HUES48 (cell line): ENCODE measurements around the gene HNRNPM.
"Not testable (repeated sequence)": the region's sequence is repeated elsewhere in the genome, so short reads cannot be mapped to it uniquely, and the experiment has no call there.

Experiments used
- H3K27ac ChIP-seq: one replicate; pipeline ENCODE4 v1.7.0; 2013; ENCODE audit warnings: low read depth, low read length, inconsistent platforms
- H3K27me3 ChIP-seq: 2 replicates; pipeline ENCODE4 v1.6.1; 2013; ENCODE audit warnings: mild to moderate bottlenecking, low read length; ENCODE audit not compliant: control insufficient read depth, insufficient read depth
- H3K36me3 ChIP-seq: 2 replicates; pipeline ENCODE4 v1.6.1; 2013; ENCODE audit warnings: low read length; ENCODE audit not compliant: control insufficient read depth, insufficient read depth
- H3K4me1 ChIP-seq: 2 replicates; pipeline ENCODE4 v1.6.1; 2013; ENCODE audit warnings: mild to moderate bottlenecking, low read length; ENCODE audit not compliant: control insufficient read depth, insufficient read depth
- H3K4me3 ChIP-seq: 2 replicates; pipeline ENCODE4 v1.5.1; 2013; ENCODE audit warnings: mild to moderate bottlenecking, low read depth, low read length
- H3K9ac ChIP-seq: 2 replicates; pipeline ENCODE4 v1.6.1; 2013; ENCODE audit warnings: mild to moderate bottlenecking, low read depth, low read length, moderate library complexity
- H3K9me3 ChIP-seq: 2 replicates; pipeline ENCODE4 v1.6.1; 2013; ENCODE audit warnings: low read length; ENCODE audit not compliant: control insufficient read depth, insufficient read depth

The HNRNPM gene

GRCh38 chr19:8513687-8514504 lies 69.1 kb downstream of the HNRNPM start, which contains the start of gene ZNF414:
TSS of gene ZNF414 (minus strand) at chr19:8514167. CDS start at chr19:8514046, 121 bp downstream.
- Histone ChIP-seq H3K27me3 (no peaks in the 10 kb centered on the region), H3K36me3 (no peaks in the 10 kb centered on the region), H3K9me3 (no peaks in the 10 kb centered on the region), H3K4me1 (no peaks in the 10 kb centered on the region), H3K27ac (peak within 1 kb of the TSS; percentile 98), H3K9ac (peak within 1 kb of the TSS; percentile 96), H3K4me3 (peak within 1 kb of the TSS; percentile 96)

GRCh38 chr19:8514505-8515009 lies 69.8 kb downstream of the HNRNPM start:
- not testable (repeated sequence) for H3K9me3 ChIP-seq, H3K4me1 ChIP-seq, H3K36me3 ChIP-seq, H3K27ac ChIP-seq, H3K27me3 ChIP-seq
- Histone ChIP-seq H3K9ac (peak overlapping the region; percentile 96), H3K4me3 (peak overlapping the region; percentile 96)

GRCh38 chr19:8515317-8515716 lies 70.5 kb downstream of the HNRNPM start:
- no peaks in the 10 kb centered on the region for H3K27me3 ChIP-seq
- no peak overlapping the region for H3K4me3 ChIP-seq
- H3K4me1 ChIP-seq: no peaks in the 10 kb centered on the region
- no peaks in the 10 kb centered on the region for H3K9me3 ChIP-seq
- H3K9ac ChIP-seq: no peak overlapping the region
- H3K27ac ChIP-seq: no peak overlapping the region
- H3K36me3 ChIP-seq: no peaks in the 10 kb centered on the region

GRCh38 chr19:8517551-8518442 lies 73.0 kb downstream of the HNRNPM start:
- Histone ChIP-seq H3K9ac (no peak overlapping the region), H3K27ac (no peak overlapping the region)

GRCh38 chr19:8518536-8518935 lies 73.8 kb downstream of the HNRNPM start:
- Histone ChIP-seq H3K4me1 (no peaks in the 10 kb centered on the region), H3K27me3 (no peaks in the 10 kb centered on the region), H3K9ac (no peak overlapping the region), H3K27ac (no peak overlapping the region), H3K4me3 (no peak overlapping the region), H3K36me3 (no peaks in the 10 kb centered on the region), H3K9me3 (no peaks in the 10 kb centered on the region)

More at GRCh38 chr19:8517551-8518442, 73.0 kb downstream of the HNRNPM start:
- no peaks in the 10 kb centered on the region for H3K27me3 ChIP-seq
- H3K4me1 ChIP-seq: no peaks in the 10 kb centered on the region
- H3K9me3 ChIP-seq: no peaks in the 10 kb centered on the region
- no peaks in the 10 kb centered on the region for H3K36me3 ChIP-seq
- no peak overlapping the region for H3K4me3 ChIP-seq

- Histone ChIP-seq H3K9ac (no peak overlapping the region), H3K4me3 (no peak overlapping the region), H3K36me3 (no peaks in the 10 kb centered on the region), H3K9me3 (no peaks in the 10 kb centered on the region), H3K27me3 (no peaks in the 10 kb centered on the region), H3K27ac (no peak overlapping the region), H3K4me1 (no peaks in the 10 kb centered on the region)
These were observed 74.6 kb downstream of the HNRNPM start for GRCh38 chr19:8519388-8519787.

- Histone ChIP-seq H3K4me1 (no peaks in the 10 kb centered on the region), H3K27me3 (no peaks in the 10 kb centered on the region), H3K27ac (peak overlapping the region; percentile 70), H3K9ac (no peak overlapping the region), H3K9me3 (no peaks in the 10 kb centered on the region), H3K4me3 (peak overlapping the region; percentile 37; the same call in 1 of the 2 replicates), H3K36me3 (no peaks in the 10 kb centered on the region)
These were observed 80.6 kb downstream of the HNRNPM start for GRCh38 chr19:8525401-8525684.

GRCh38 chr19:8526345-8527091 lies 81.7 kb downstream of the HNRNPM start:
- Histone ChIP-seq H3K4me1 (no peaks in the 10 kb centered on the region), H3K36me3 (no peaks in the 10 kb centered on the region), H3K27me3 (no peaks in the 10 kb centered on the region), H3K27ac (peak overlapping the region; percentile 91), H3K9me3 (no peaks in the 10 kb centered on the region), H3K4me3 (peak overlapping the region; percentile 94), H3K9ac (peak overlapping the region; percentile 84)

GRCh38 chr19:8528500-8528899 lies 83.7 kb downstream of the HNRNPM start:
- Histone ChIP-seq H3K27me3 (no peaks in the 10 kb centered on the region), H3K27ac (no peak overlapping the region), H3K4me1 (no peaks in the 10 kb centered on the region), H3K4me3 (no peak overlapping the region), H3K36me3 (no peaks in the 10 kb centered on the region), H3K9me3 (no peaks in the 10 kb centered on the region), H3K9ac (no peak overlapping the region)

GRCh38 chr19:8529369-8530006 lies 84.7 kb downstream of the HNRNPM start:
- Histone ChIP-seq H3K4me1 (no peaks in the 10 kb centered on the region), H3K27ac (no peak overlapping the region), H3K36me3 (no peaks in the 10 kb centered on the region), H3K27me3 (no peaks in the 10 kb centered on the region), H3K4me3 (no peak overlapping the region), H3K9ac (no peak overlapping the region), H3K9me3 (no peaks in the 10 kb centered on the region)
